Choroid plexus epithelial cell (primary cell): ENCODE measurements around the gene ADK.
A peak's percentile ranks its signal among the peaks of the same experiment; 100 is the strongest.
"Not testable (repeated sequence)": the region's sequence is repeated elsewhere in the genome, so short reads cannot be mapped to it uniquely, and the experiment has no call there.

Source experiments
- DNase-seq: peaks from one replicate; pipeline ENCODE4 v3.0.0-alpha.2; 2010; ENCODE audit warnings: low read depth
- H3K4me3 ChIP-seq: 2 replicates; pipeline ENCODE4 v1.5.1; 2011; ENCODE audit warnings: low read depth, mild to moderate bottlenecking, control low read depth, low read length, moderate library complexity
- TF ChIP-seq, protein P1 (sequence below): conservative IDR thresholded peaks from 2 replicates; pipeline ENCODE4 v1.5.1; 2011; ENCODE audit warnings: low read depth, mild to moderate bottlenecking, control low read depth, inconsistent platforms, low read length, moderate library complexity

The ADK gene

DNA sequence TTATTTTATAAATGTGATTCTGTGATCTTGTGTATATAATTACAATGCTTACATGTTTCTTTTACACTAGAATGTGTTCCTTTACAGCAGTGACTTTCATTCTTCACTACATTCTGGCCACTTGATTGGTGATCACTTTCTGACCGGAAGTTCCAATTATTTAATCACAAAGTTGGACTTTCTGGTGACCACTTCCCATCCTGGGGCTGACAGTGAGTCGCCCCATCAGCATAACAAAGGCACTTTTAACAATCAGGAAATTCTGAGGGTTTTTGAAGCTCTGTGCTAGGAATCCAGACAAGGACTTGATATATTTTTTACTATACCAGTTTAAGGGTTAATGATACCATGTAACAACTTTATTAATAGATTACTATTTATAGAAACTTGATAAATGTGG is 393.1 kb downstream of the ADK start:
- no peak overlapping the region for H3K4me3 ChIP-seq
- TF ChIP-seq, protein P1, sequence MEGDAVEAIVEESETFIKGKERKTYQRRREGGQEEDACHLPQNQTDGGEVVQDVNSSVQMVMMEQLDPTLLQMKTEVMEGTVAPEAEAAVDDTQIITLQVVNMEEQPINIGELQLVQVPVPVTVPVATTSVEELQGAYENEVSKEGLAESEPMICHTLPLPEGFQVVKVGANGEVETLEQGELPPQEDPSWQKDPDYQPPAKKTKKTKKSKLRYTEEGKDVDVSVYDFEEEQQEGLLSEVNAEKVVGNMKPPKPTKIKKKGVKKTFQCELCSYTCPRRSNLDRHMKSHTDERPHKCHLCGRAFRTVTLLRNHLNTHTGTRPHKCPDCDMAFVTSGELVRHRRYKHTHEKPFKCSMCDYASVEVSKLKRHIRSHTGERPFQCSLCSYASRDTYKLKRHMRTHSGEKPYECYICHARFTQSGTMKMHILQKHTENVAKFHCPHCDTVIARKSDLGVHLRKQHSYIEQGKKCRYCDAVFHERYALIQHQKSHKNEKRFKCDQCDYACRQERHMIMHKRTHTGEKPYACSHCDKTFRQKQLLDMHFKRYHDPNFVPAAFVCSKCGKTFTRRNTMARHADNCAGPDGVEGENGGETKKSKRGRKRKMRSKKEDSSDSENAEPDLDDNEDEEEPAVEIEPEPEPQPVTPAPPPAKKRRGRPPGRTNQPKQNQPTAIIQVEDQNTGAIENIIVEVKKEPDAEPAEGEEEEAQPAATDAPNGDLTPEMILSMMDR: no peak
- peak; percentile 4 for DNase-seq

DNA sequence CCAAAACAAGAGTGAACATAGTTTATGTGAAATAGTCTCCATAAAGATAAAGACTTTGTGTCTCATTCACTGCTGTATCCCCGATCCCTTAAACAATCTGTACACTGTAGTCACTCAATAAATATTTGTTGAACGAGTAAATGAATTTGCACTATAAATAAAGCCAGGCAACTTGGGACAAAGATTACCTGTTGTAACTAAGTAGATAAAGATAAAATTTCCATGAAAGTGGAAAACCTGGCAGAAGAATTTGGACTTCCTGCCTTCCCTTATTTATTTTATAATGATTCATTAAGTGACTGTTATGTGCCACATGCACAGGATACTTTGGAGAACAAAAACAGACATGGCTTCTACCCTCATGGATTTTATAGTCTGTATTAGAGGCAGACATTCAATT is 397.7 kb downstream of the ADK start:
- no peak overlapping the region for H3K4me3 ChIP-seq
- no peak for DNase-seq
- TF ChIP-seq, protein P1: no peak

DNA sequence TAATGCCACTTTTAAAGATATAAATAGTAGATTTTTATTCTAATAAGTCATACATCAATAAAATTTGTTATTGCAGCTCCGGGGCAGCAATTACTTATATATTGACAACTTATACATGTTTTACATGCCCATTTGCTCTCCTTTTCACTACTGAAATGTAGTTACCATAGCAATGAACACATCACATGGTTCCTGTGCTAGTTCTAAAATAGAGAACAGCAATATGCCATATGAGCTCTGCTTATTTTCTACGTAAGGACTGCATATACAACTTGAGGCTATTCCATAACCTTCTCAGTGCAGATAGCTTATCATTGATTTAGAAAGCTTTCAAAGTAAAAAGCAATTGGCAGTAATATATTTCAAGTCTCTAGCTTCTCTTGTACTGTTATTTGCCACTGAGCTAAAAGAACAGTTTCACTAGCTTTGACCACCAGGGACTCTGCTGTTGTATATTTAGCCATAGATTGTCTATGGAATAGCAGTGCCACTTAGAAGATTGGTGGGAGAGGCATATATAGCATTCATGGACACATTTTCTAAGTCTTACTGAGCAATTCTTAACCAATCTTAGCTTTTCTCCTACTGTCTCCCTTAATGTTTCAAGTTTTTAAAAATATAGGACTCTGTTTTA is 405.2 kb downstream of the ADK start:
- H3K4me3 ChIP-seq: no peak overlapping the region
- DNase-seq: no peak
- TF ChIP-seq, protein P1: no peak

DNA sequence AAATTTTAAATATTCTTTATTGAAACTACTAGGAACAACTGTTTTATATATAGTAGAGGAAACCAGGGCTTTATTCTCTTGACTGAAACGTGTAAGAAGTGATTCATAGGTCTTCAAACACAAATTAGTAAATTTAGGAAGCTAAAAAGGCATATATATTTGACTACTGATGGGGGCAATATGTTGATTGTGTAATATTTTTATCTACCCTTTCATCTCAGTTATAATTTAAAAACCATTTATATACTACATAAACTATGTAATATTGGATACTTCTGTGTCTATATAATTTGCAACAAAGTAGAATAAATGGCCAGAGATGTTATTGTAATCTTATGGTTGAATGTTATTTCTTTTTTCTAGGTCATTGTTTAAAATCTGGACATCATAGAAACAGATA is 406.1 kb downstream of the ADK start:
- TF ChIP-seq, protein P1: no peak
- H3K4me3 ChIP-seq: no peak overlapping the region
- DNase-seq: no peak

DNA sequence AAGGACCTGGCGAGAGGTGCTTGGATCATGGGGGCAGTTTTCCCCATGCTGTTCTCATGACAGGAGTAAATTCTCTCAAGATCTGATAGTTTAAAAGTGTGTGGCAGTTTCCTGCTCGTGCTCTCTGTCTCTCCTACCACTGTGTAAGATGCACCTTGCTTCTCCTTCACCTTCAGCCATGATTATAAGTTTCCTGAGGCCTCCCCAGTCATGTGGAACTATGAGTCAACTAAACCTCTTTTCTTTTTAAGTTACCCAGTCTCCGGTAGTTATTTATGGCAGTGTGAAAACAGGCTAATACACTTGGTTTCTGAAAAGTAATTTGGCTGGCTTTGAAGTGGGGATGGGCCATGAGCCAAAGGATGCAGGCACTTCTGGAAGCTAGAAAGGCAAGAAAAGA is 407.4 kb downstream of the ADK start:
- TF ChIP-seq, protein P1: no peak
- DNase-seq: no peak
- H3K4me3 ChIP-seq: no peak overlapping the region

DNA sequence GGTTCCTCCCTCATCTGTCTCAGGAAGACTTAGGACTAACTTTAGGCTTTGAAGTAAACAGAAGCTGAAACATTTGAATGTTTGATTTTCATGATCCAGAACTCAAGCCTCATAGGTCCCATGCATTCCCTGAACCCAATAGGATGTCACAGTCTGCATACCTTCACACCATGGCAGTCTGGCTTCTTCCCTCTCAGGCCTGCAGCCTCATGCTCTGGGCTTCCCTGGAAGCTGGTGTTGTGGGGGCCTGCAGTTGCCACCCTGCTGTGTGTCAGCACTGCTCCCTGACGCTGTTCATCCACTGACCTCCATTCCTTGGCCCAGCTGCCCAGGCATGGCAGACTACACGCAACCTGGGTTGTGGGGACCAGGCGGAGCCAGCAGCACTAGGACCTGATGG is 407.9 kb downstream of the ADK start:
- TF ChIP-seq, protein P1: no peak
- no peak for DNase-seq
- no peak overlapping the region for H3K4me3 ChIP-seq

DNA sequence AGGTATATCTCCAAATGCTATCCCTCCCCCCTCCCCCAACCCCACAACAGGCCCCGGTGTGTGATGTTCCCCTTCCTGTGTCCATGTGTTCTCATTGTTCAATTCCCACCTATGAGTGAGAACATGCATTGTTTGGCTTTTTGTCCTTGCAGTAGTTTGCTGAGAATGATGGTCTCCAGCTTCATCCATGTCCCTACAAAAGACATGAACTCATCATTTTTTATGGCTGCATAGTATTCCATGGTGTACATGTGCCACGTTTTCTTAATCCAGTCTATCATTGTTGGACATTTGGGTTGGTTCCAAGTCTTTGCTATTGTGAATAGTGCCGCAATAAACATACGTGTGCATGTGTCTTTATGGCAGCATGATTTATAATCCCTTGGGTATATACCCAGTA is 417.9 kb downstream of the ADK start:
- not testable (repeated sequence) for H3K4me3 ChIP-seq, DNase-seq

DNA sequence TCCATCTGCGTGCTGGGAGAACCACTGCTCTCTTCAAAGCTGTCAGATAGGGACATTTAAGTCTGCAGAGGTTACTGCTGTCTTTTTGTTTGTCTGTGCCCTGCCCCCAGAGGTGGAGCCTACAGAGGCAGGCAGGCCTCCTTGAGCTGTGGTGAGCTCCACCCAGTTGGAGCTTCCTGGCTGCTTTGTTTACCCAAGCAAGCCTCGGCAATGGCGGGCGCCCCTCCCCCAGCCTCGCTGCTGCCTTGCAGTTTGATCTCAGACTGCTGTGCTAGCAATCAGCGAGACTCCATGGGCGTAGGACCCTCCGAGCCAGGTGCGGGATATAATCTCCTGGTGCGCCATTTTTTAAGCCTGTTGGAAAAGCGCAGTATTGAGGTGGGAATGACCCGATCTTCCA is 422.5 kb downstream of the ADK start:
- H3K4me3 ChIP-seq, DNase-seq: not testable (repeated sequence)
